ENCODE results near the gene YIF1A. TPM values are rescaled to one million over a fixed set of nuclear protein-coding genes. Genes with fewer than 3 reads are reported as not detected.
"Not testable (repeated sequence)": the region's sequence is repeated elsewhere in the genome, so short reads cannot be mapped to it uniquely, and the experiment has no call there.

YIF1A gene
- total RNA-seq, 2 donors from 2014 or later, result 68.1 to 100 TPM

DNA sequence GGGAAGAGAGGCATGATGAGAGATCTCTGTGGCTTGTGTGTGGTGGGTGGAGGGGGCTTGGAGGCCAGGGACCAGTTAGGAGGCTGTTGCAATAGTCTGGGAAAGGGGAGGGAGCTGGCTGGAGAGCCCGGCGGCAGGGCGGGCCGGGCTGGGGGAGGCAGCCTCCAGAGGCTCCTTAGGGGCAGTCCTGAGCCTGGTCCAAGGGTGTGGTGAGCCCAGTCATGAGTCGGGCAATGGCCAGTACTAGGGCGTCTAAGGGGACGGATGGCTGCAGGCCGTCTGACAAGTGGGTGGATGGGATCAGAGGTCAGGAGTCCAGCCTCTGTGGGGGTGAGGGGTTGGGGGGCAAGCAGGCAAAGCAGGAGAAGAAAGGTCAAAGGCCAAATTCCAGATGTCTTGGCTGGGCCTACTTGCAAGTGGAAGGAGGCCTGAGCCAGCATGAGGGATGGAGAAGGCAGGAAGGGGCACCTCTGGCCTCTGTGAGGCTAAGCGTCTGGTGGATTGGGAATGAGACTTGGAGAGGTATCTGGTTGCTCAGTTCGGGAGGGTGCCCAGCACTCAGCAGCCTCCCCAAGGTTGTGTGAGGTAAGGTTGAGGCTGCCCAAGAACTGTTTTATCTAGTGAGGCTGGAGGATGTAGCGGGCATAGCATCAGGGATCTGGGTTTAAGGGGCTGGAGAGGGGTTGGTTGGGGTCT is 33.9 kb upstream of the YIF1A start:
- H3K4me1 ChIP-seq, result peaks cover 4 to 36% of the 10 kb centered on the region in 2 donors
- no peaks in the 10 kb centered on the region for H3K27me3 ChIP-seq
- H3K4me3 ChIP-seq, result no peak overlapping the region
- TF ChIP-seq, protein P1, sequence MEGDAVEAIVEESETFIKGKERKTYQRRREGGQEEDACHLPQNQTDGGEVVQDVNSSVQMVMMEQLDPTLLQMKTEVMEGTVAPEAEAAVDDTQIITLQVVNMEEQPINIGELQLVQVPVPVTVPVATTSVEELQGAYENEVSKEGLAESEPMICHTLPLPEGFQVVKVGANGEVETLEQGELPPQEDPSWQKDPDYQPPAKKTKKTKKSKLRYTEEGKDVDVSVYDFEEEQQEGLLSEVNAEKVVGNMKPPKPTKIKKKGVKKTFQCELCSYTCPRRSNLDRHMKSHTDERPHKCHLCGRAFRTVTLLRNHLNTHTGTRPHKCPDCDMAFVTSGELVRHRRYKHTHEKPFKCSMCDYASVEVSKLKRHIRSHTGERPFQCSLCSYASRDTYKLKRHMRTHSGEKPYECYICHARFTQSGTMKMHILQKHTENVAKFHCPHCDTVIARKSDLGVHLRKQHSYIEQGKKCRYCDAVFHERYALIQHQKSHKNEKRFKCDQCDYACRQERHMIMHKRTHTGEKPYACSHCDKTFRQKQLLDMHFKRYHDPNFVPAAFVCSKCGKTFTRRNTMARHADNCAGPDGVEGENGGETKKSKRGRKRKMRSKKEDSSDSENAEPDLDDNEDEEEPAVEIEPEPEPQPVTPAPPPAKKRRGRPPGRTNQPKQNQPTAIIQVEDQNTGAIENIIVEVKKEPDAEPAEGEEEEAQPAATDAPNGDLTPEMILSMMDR (IDR thresholded peaks at IDR 0.05), result no peak
- peak overlapping the region; percentile 31 to 47 for H3K27ac ChIP-seq
- H3K9me3 ChIP-seq, result no peaks in the 10 kb centered on the region
- H3K36me3 ChIP-seq, result no peaks in the 10 kb centered on the region
- peak; percentile 83 for DNase-seq (ENCODE audit: low spot score)

DNA sequence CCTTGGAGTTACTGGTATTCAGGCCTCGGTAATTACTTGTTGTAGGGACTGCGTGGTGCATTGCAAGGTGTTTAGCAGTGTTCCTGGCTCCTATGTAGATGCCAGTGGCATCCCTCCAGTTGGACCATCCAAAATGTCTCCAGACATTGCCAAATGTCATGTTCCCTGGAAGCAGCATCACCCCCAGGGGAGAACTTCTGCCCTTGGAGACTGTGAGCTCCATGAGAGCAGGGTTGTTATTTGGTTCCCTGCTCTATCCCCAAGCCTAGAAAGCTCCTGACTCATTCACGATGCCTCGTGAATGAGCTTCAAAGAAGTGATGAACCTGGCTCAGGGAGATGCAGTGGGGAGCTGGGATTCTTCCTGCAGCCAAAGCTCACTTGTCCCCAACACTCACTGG is 32.7 kb upstream of the YIF1A start:
- H3K27ac ChIP-seq, result peak overlapping the region in 1 of 2 donors; percentile 47
- no peaks in the 10 kb centered on the region for H3K36me3 ChIP-seq
- TF ChIP-seq, protein P1 (IDR thresholded peaks at IDR 0.05), result no peak
- H3K27me3 ChIP-seq, result no peaks in the 10 kb centered on the region
- H3K4me1 ChIP-seq, result peaks cover 0 to 36% of the 10 kb centered on the region in 2 donors
- no peak for DNase-seq (ENCODE audit: low spot score)
- no peak overlapping the region for H3K4me3 ChIP-seq
- no peaks in the 10 kb centered on the region for H3K9me3 ChIP-seq

DNA sequence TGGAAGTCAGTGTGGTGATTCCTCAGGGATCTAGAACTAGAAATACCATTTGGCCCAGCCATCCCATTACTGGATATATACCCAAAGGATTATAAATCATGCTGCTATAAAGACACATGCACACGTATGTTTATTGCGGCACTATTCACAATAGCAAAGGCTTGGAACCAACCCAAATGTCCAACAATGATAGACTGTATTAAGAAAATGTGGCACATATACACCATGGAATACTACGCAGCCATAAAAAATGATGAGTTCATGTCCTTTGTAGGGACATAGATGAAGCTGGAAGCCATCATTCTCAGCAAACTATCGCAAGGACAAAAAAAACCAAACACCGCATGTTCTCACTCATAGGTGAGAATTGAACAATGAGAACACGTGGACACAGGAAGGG is 31.8 kb upstream of the YIF1A start:
- peaks cover 0 to 36% of the 10 kb centered on the region in 2 donors for H3K4me1 ChIP-seq

DNA sequence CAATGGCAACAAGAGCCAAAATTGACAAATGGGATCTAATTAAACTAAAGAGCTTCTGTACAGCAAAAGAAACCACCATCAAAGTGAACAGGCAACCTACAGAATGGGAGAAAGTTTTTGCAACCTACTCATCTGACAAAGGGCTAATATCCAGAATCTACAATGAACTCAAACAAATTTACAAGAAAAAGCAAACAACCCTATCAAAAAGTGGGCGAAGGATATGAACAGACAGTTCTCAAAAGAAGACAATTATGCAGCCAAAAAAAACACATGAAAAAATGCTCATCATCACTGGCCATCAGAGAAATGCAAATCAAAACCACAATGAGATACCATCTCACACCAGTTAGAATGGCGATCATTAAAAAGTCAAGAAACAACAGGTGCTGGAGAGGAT is 31.3 kb upstream of the YIF1A start:
- H3K4me1 ChIP-seq, result peaks cover 0 to 35% of the 10 kb centered on the region in 2 donors
- H3K27ac ChIP-seq; H3K9me3 ChIP-seq; H3K27me3 ChIP-seq; H3K36me3 ChIP-seq; DNase-seq (ENCODE audit: low spot score); H3K4me3 ChIP-seq: not testable (repeated sequence)

More for the DNA sequence above, 31.8 kb upstream of the YIF1A start:
- not testable (repeated sequence) for H3K36me3 ChIP-seq; H3K9me3 ChIP-seq; H3K27me3 ChIP-seq; H3K4me3 ChIP-seq; H3K27ac ChIP-seq; DNase-seq (ENCODE audit: low spot score)

DNA sequence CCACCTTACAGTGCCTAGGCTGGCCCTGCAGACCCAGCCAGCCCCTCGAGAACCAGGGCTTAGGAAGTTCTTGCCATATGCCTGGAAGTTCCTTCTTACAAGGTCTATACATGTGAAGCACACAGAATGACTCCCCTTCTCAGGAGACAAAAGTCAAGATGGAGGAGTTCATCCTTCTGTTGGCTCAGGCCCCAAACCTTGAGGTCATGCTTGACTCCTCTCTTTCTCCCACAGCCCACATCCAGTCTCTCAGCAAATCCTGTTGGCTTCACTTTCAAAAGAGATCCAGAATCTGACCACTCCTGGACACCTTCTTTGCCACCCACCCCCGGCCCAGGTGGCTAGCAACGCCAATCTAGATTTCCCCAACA is 29.6 kb upstream of the YIF1A start:
- no peak overlapping the region for H3K4me3 ChIP-seq
- H3K27ac ChIP-seq, result peak overlapping the region; percentile 30 to 90
- H3K9me3 ChIP-seq, result no peaks in the 10 kb centered on the region
- TF ChIP-seq, protein P1 (IDR thresholded peaks at IDR 0.05), result no peak
- H3K36me3 ChIP-seq, result no peaks in the 10 kb centered on the region
- DNase-seq (ENCODE audit: low spot score), result no peak
- H3K27me3 ChIP-seq, result no peaks in the 10 kb centered on the region
- H3K4me1 ChIP-seq, result peaks cover 0 to 52% of the 10 kb centered on the region in 2 donors

DNA sequence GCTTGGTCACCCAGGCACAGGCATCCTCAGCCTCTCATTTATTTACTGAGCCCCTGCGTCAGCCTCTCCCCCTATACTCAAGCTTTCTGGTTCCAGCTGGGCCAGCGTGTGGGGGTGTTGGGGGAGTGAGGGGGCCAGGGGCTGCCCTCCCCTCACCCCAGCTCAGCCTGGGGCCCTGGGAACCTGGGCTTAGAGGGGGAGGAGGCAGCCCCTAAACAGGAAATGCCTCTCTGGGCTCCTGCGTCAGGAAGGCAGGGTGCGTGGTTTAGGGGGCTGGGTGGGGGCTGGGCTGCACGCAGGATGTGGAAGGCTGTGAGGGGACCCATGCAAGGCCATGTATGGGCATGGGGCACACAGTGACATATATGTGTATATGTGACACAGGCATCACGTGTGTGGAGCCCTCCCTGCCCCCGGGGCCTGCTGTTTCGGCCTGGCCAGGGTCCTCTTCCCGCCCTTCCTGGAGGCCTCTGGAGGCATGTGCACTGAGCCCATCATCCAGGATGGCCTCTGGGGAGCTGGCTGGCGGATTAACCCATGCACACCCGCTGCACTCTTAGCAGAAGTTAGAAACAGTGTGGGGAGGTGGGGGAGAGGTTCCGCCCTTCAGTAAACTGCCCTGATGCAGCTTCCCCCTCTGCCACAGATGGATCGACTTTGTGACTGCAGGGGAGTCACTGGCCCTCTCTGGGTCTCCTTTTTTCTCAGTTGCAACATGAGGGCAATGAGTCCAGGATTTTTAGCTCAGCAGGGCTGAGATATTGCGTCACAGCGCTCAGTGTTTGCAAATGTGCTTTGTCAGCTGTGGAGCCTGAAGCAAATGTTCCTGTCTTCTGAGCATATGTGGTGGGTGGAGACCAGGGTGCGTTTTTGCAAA is 29.0 kb upstream of the YIF1A start:
- Histone ChIP-seq H3K4me1 (peaks cover 0 to 59% of the 10 kb centered on the region in 2 donors), H3K27me3 (no peaks in the 10 kb centered on the region), H3K9me3 (no peaks in the 10 kb centered on the region), H3K36me3 (no peaks in the 10 kb centered on the region), H3K27ac (peak overlapping the region; percentile 78 to 90), H3K4me3 (no peak overlapping the region)
- peak; percentile 93 for DNase-seq (ENCODE audit: low spot score)
- TF ChIP-seq, protein P1 (IDR thresholded peaks at IDR 0.05), result no peak
